ENCODE results near the gene STARD8.
"Not testable (repeated sequence)": the region's sequence is repeated elsewhere in the genome, so short reads cannot be mapped to it uniquely, and the experiment has no call there.

The STARD8 gene

GRCh38 chrX:68658530-68658929, 11.1 kb downstream of the STARD8 start:
- FAIRE-seq: no peak

GRCh38 chrX:68659385-68659784, 11.9 kb downstream of the STARD8 start:
- no peak for FAIRE-seq

- FAIRE-seq: no peak
These were observed 12.3 kb downstream of the STARD8 start for GRCh38 chrX:68659786-68660185.

DNA sequence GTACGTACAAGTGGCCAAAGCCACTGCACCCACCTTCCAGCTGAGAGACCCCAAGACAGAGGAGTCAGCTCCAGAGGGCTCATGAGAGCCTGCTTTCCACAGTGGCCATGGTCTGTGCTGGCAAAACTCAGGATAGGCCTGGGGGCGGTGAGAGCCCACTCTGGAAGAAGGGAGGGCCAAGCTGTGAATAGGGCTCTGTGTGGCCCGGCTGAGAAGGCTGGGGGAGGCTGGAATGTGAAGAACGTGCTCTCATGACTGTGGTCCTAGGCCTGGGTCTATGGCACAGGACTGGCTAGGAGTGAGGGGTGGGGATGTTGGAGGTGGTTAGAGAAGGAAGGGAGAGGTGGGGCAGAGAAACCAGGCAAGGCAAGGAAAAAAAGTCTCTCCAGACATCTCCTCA, 13.3 kb downstream of the STARD8 start:
- FAIRE-seq: no peak

GRCh38 chrX:68665502-68665901, 18.0 kb downstream of the STARD8 start:
- FAIRE-seq: no peak

DNA sequence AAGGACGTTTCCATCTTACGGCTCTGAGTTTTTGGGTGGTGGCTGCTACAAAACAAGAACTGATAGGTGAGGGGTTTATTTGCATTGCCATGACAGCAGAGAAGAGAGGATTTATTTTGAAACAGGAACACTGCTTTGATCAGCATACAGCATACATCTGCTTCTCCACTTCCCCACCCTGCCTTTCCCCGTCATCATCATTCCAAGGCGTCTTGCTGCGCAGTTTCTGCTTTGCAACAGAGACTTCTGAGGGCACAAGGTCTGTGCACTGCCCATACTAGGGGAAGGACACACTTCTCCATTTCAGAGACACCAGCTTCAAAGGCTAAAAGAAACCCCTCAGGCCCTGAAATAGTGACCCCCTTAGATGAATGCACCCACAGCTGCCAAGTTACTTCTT, 19.1 kb downstream of the STARD8 start:
- FAIRE-seq: no peak

DNA sequence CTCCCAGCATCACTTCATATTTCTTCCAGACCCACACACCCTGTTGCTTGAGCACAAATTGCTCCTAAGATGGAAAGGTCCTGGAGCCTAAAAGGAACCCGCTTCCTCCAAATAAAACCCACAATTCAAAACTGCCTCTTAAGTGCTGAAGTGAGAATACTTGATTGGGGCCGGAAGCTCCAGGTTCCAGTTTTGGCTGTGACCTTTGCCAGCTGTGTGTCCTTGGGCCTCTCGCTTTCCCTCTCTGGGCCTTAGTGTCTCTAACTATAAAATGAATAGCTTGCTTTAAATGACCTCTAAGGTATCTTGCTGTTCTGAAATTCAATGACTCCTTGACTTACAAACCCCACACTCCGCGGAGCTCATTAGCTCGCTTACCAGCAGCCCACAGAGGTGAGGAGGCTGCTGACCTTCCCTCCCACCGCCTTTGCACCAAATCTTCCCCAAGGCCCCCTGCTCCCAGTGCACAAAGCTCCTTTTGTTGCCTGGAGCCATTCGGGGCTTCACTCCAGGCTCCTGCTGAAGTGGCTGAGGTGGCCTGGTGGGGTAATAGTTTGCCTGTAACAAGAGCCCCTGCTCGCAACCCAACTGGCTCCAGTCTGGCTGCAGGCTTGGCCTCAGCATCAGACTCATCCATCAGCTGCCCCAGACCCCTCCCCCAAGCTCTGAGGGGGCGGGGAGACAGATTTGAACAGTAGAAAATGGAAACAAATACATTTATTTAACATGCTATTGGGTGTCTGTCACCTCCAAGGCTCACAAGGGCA, 21.8 kb downstream of the STARD8 start:
- no peak for FAIRE-seq

DNA sequence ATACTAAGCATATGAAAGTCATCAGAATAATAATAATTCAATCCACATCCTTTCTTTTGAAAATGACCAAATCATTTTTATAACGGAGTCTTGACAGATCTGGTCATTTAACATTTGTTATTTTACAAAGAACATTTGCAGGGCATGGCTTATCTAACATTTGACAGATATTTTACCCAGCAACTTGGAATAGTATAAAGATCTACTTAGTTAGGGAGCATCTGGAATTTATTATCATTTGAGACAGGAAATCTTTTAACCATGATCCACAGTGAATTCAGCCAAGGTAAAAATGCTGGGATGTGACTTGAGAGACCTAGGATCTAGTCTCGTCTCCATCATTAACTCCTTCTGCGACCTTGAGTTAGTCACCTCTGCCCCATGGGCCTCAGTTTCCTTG, 22.4 kb downstream of the STARD8 start:
- no peak for FAIRE-seq

GRCh38 chrX:68671221-68671620, 23.8 kb downstream of the STARD8 start:
- FAIRE-seq: no peak

DNA sequence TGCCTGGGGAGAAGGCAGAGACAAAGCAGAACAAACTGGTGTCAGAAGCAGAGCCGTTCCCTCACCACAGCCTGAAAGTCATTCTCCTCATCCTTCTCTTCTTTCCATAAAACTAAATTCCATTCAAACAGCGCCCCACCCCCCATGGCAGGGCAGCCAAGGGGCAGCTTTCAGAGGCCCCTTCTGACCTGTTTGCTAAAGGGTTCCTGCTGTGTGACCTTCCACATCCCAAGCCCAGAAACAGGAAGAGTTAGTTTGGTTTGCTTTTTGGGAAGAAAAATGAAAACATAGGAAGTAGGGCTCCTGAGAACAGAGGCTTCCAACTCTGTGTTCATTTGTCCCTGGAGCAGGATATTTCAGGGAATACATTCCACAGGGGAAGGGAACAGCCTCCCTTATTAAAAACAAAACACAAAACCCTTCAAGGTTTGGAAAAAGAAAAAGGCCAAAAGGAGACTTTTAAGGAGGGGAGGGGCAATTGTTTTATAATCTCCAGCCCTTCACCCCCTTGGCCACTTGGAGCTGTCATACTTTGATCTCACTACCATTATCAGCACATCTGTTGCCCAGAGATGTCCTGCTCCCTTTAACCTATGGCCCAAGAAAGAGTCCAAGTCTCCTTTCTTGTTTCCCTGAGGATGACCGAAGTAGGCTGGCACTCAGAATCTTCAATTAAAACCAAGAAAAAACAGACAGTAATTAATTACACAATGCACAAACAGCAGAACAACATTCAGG, 25.3 kb downstream of the STARD8 start:
- FAIRE-seq: no peak

DNA sequence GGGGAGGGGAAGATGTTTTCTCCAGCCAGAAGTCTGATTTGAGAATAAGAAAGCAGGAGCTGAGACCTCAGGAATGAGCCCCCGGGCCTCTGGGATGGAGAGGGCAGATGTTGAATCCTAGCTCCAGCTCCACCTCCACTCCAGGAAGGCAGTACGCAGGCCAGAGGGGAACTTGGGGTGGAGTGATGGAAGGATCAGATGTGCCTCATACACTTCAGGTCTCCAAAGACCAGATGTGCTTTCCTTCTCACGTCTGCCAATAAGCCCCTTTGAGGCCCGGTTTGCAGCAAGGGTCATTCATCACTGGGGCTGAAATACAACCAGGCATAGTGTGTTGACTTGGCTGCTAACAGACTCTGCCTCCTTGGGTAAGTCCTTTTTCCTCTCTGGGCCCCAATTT, 28.1 kb downstream of the STARD8 start:
- no peak for FAIRE-seq

DNA sequence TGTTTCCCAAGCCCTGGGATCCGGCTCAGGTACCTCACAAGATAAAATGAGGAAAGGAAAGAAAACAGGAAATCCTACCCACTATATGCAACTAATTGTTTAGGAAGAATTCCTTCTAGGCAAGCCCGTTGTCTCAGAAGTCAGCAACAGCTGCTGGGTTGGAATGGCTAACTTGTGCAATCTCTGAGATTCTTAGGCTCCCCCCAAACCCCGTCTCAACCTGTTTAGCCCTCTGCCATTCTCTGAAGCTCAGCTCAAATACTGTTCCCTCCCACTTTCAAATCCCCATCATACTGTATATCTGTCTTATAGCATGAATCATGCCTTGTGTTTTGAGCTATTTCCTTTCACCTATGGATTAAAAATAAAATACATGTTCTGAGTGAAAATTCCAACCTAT, 28.9 kb downstream of the STARD8 start:
- no peak for FAIRE-seq

- FAIRE-seq: no peak
These were observed 30.5 kb downstream of the STARD8 start for GRCh38 chrX:68677998-68678397.

GRCh38 chrX:68681443-68681941, 34.0 kb downstream of the STARD8 start:
- no peak for FAIRE-seq

DNA sequence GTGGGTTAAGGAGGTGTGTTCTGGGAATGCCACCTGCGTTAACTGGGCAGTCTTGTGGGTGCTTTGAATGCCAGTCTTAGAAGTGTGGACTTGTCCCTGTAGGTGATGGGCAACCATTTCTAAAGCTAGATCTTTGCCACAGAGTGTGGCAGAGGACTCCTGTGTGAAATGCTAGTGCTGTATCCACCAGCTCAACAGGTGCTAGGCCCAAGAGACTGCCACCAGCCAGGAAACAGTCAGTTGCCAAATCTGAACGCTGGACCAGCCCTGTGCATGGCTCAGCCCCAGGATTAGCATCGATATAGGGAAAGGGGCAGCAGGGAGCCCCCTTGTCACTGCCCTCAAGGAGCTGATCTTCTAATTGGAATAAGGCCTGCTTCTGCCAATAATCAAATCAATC, 35.3 kb downstream of the STARD8 start:
- FAIRE-seq: no peak

DNA sequence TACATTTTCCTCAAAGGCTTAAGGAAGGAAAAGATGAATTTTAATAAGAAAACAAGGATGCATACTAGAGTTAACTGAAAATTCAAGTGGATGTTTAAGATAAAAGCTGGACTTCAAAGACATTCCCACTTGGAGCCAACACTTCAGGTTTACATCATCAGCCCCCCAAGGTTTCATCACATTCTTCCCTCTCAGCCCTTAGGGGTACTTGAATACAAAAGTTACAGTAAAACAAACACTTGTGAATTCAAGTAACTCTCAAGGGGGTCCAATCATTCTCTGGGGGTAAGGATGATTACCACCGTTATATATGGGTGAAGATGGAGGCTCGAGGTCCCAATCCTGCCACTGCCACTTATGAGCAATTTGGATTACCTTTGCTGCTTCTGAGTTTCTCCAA, 36.1 kb downstream of the STARD8 start:
- FAIRE-seq: no peak

GRCh38 chrX:68684291-68684918, 36.9 kb downstream of the STARD8 start:
- no peak for FAIRE-seq

- no peak for FAIRE-seq
These were observed 37.4 kb downstream of the STARD8 start for GRCh38 chrX:68684919-68685304.

GRCh38 chrX:68685685-68686084, 38.2 kb downstream of the STARD8 start:
- no peak for FAIRE-seq

DNA sequence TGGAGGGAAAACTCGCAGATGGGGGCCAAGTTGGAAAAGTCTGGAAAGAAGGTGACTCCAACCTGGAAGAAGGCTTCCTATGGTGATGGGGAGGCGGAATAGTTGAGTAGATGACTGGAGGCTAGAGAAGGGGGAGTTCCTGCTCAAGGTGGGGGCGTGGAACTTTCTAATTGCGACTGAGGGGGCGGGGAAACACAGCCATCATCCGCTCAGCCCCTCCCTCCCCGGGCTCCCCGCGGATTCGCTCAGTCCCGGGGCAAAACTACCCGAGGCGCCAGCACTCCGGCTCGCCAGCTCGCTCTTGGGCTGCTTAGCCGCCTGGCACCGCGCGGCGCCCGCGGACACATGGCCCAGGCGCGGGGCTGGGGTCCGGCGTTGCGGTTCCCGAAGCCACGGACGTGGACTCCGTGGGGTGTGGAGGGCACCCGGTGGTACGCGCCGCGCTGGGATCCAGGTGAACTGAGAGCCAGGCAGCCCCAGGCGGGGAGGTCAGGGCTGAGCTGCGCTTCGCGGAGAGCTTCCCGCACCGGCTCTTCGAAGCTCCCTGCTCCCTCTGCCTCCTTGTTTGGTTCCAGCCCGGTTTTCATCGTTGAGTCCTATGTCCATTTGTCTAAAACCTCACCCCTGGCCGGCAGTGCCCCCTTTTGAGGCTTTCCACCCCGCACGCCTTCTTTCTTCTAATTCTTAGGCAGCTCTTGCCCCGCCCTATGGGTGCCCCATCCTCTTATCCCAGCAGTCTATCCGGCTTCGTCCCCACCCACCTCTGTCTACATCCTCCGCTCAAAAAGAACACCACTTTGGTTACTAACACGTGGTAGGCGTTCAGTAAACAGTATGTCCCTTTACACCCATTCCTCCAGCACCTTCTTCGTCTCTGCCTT, 38.9 kb downstream of the STARD8 start:
- FAIRE-seq: no peak

DNA sequence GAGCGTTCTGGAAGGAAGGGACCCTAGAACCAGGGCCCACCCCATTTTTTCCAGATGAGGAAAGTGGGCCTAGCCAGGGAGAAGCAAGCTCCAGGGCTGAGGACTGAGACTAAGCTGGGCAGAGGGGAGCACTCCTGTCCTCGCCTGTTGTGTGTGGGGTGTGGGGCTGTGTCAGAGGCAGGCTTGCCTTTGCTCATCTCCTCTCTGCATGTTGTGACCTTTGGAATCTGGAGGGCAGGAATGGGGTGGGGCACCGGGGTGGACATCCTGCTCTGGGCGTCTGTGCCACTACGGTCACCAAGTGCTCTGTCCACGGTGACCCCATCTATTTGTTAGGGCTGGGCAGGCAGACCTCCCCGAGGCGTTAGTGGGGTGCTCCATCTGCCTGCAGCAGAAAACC, 41.5 kb downstream of the STARD8 start:
- not testable (repeated sequence) for FAIRE-seq

- FAIRE-seq: no peak
These were observed 43.6 kb downstream of the STARD8 start for GRCh38 chrX:68690936-68691501.

DNA sequence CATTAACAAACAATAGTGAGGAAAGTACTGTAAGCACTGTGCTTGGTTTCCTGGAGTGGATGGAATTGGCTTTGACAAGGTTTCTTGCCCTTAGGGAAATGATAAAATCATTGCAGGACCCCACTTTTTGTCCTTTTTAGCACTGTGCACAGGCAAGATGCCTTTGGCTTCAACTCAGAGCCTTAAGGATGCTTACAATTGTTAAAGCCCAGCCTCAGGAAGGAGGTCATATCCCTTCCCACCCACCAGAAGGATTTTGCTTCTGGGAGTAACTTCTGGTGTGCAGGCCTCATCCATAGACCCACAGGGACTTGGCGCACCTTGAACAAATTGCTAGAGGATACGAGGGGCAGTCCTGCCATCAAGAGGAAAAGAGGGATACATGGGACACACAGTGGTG, 44.5 kb downstream of the STARD8 start:
- no peak for FAIRE-seq
